Measurements from ENCODE around the gene SLC12A4.

DNA sequence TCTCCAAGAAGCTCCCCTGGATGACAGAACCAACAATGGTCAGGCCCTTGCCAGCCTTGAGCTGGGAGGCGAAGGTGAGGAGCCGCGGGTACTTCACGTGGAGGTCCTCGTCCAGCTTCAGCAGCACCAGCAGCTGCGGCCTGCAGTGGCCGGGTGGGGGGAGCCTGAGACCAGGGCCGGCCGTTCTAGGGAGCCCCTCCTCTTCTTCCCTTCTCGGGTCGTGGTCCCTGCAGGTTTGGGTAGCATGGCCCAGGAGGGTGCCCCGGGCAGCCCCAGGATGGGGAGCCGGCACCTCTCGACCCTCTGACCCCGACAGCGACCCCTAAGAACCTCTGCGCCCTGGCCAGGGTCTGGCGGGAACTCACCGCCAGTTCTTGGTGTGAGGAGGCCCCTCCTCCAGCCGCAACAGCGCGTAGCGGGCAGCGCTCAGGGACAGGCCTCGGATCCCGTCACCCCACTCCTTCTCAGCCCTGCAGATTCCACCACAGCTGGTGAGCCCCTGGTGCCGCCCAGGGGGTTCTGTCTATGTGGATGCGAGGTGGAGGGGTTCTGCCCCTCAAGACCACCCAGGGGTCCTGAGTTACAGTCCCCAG lies 21.4 kb downstream of the SLC12A4 start:
- TF ChIP-seq, protein P1, sequence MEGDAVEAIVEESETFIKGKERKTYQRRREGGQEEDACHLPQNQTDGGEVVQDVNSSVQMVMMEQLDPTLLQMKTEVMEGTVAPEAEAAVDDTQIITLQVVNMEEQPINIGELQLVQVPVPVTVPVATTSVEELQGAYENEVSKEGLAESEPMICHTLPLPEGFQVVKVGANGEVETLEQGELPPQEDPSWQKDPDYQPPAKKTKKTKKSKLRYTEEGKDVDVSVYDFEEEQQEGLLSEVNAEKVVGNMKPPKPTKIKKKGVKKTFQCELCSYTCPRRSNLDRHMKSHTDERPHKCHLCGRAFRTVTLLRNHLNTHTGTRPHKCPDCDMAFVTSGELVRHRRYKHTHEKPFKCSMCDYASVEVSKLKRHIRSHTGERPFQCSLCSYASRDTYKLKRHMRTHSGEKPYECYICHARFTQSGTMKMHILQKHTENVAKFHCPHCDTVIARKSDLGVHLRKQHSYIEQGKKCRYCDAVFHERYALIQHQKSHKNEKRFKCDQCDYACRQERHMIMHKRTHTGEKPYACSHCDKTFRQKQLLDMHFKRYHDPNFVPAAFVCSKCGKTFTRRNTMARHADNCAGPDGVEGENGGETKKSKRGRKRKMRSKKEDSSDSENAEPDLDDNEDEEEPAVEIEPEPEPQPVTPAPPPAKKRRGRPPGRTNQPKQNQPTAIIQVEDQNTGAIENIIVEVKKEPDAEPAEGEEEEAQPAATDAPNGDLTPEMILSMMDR (IDR thresholded peaks at IDR 0.05): no peak
- no peak for TF ChIP-seq POLR2A (IDR thresholded peaks at IDR 0.05)
- no peak for TF ChIP-seq EP300 (IDR thresholded peaks at IDR 0.05)

Measured in tibial nerve (tissue), 4 donors.